AG09319 (cell line): ENCODE results near the gene OR6B2.

Source experiments
- DNase-seq: peaks from one replicate; pipeline ENCODE4 v3.0.0-alpha.2; 2010; ENCODE audit warnings: low read depth; ENCODE audit errors: extremely low read depth
- TF ChIP-seq, protein P1 (sequence below): IDR thresholded peaks from 2 replicates; pipeline ENCODE4 v1.5.1; 2011; ENCODE audit warnings: low read depth, mild to moderate bottlenecking, inconsistent platforms, low read length, moderate library complexity

The OR6B2 gene

GRCh38 chr2:239994086-239994485, 36.1 kb downstream of the OR6B2 start:
- DNase-seq = no peak
- TF ChIP-seq, protein P1, sequence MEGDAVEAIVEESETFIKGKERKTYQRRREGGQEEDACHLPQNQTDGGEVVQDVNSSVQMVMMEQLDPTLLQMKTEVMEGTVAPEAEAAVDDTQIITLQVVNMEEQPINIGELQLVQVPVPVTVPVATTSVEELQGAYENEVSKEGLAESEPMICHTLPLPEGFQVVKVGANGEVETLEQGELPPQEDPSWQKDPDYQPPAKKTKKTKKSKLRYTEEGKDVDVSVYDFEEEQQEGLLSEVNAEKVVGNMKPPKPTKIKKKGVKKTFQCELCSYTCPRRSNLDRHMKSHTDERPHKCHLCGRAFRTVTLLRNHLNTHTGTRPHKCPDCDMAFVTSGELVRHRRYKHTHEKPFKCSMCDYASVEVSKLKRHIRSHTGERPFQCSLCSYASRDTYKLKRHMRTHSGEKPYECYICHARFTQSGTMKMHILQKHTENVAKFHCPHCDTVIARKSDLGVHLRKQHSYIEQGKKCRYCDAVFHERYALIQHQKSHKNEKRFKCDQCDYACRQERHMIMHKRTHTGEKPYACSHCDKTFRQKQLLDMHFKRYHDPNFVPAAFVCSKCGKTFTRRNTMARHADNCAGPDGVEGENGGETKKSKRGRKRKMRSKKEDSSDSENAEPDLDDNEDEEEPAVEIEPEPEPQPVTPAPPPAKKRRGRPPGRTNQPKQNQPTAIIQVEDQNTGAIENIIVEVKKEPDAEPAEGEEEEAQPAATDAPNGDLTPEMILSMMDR = no peak

DNA sequence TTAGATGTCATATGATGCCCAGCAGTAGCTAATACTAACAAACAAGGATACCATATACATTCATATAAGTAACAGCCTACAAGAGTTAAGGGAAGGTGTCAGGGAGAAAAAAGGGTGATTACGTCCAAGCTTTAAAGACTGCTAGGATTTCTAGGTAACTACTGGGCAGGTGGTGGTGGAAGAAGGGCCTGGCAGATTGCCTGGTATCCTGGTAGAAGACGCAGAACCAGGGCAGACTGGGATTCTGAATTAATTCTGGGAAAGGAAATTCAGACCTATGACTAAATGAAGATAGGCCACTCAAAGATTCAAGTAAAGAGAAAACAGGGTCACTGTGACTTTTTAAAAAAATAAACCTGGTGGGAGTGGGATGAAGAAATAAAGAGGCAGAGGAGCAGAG, 36.9 kb downstream of the OR6B2 start:
- TF ChIP-seq, protein P1 = no peak
- DNase-seq = no peak

DNA sequence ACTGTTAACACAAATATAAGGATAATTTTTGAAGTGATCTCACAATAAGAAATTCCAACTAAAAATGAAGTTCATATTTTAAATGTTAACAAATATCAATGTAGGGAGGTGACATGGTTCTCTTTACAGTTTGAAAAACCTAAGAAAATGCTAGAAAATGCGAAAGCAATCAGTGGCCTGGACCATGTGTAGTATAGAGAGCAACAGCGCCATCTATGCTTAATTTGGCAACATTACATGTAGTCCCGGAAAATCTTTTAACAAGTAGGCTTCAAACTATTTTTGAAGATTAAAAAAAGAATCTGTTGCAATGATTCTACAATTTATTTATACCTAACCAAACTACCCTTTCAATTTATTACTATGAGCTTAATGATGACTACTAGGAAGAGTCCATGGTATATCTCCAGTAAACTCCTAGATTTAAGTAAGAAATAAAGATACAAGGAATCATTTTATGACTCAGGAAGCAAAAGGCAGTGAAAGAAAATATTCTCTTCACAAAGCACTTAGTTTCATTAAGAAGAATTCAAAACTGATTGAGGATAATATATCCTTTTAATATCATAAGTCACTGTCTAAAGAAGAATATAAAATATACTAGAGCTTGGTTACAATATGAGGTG, 38.4 kb downstream of the OR6B2 start:
- DNase-seq = peak; percentile 14
- TF ChIP-seq, protein P1 = peak; percentile 80

DNA sequence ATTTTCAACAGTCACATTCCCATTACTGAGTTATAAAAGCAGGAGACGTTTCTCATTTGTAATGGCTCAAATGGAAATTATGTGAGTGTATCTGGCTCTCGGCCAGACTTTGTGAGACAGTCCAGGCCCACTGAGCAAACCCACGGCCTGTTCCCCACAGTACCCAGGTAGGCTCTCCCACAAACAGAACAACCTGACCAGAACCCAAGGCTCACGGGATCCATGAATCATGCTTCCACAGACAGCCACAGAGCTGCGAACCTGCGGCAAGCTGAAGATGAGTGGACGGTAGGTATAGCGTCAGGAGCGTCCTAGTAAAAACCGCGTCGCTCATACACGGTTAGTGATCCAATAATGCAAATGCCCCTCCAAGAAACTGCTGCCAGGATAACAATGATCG, 39.3 kb downstream of the OR6B2 start:
- DNase-seq = no peak
- TF ChIP-seq, protein P1 = no peak

- TF ChIP-seq, protein P1 = no peak
- no peak for DNase-seq
These were observed 44.9 kb downstream of the OR6B2 start for GRCh38 chr2:239985356-239985755.

DNA sequence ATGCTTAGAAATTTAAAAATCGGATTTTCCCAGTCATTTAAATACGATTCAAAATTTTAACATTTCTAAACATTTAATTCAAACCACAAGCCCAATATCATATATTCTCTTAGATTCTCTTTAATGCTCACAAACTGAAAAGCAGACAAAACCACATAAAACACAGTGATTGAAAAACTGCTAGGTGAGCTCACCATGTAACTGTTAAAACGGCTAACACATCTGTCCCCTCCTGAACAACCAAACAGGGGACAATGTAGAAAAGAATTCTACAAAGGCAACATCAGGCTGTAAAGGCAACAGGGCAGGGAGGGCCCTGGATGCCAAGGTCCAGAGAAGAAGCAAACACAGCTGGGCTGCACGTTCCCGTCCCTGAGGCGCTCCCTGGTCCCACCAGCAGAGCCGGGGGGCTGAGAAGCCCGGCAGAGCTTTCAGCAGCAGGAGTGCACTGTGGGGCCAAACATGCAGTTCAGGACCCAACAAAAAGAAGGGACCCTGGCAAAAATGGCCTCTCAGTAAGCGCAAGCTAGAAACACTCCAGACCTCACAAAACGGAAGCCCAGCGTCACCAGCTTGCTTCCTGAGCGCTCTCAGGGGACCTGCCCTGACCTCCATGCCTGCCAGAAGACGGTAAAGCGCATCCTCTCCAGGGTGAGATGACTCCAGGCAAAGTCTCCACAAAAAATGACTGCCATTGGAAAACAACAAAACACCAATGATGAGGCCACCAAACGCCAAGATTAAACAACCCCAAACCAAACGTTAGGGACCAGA, 45.6 kb downstream of the OR6B2 start:
- TF ChIP-seq, protein P1 = no peak
- no peak for DNase-seq

- no peak for DNase-seq
- TF ChIP-seq, protein P1 = no peak
These were observed 47.0 kb downstream of the OR6B2 start for GRCh38 chr2:239983004-239983778.
